GM12875 (cell line): Measurements from ENCODE around the gene CDC26.

ENCODE experiments used
- H3K4me3 ChIP-seq: one replicate; pipeline ENCODE4 v1.5.1; 2011; ENCODE audit warnings: low read depth, low read length, control low read depth
- TF ChIP-seq, protein P1 (sequence below): IDR thresholded peaks from 2 replicates; pipeline ENCODE4 v1.5.1; 2011; ENCODE audit warnings: low read depth, mild to moderate bottlenecking, control low read depth, inconsistent platforms, low read length, moderate library complexity, borderline replicate concordance; ENCODE audit not compliant: insufficient read depth

The CDC26 gene

DNA sequence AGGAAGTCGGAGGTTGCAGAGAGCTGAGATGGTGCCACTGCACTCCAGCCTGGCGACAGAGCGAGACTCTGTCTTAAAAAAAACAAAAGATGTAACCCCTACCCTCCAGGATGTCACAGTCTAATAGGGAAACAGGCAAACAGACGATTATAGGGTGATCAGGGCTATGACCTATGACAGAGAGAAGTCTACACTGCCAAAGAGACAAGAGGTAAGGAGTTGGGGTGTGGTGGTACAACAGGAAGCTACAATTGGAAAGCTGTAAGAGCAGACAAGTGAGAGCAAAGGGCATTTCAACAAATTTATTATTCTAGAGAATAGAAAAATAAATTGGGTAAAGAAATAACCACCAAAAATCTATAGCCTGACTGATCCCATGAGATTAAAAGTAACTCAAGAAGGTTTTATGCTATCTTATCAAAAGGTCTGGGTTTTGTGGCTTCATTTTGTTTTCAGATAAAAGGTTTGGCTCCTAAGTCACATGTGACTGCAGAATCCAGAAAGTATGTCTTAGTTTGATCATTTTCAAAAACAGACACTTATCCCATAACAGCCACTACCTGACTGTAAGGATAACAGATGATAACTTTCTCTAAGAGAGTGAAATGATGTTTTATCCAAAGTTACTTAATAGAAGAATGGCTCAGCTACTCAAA lies 7.3 kb downstream of the CDC26 start:
- no peak overlapping the region for H3K4me3 ChIP-seq

DNA sequence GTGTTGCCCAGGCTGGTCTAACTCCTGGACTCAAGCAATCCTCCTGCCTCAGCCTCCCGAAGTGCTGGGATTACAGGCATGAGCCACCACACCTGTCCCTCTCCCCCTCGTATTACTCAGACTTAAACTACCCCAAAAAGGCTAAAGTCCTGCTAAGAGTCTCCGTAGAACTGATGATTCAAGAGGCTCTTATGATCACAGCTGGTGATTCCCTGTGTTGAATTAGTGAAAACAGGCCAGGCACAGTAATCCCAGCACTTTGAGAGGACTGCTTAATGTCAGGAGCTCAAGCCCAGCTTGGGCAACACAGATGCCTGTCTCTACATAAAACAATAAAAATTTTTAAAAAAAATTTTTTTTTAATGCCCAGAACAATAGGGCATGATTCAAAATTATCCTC lies 9.2 kb downstream of the CDC26 start:
- H3K4me3 ChIP-seq: no peak overlapping the region
- TF ChIP-seq, protein P1, sequence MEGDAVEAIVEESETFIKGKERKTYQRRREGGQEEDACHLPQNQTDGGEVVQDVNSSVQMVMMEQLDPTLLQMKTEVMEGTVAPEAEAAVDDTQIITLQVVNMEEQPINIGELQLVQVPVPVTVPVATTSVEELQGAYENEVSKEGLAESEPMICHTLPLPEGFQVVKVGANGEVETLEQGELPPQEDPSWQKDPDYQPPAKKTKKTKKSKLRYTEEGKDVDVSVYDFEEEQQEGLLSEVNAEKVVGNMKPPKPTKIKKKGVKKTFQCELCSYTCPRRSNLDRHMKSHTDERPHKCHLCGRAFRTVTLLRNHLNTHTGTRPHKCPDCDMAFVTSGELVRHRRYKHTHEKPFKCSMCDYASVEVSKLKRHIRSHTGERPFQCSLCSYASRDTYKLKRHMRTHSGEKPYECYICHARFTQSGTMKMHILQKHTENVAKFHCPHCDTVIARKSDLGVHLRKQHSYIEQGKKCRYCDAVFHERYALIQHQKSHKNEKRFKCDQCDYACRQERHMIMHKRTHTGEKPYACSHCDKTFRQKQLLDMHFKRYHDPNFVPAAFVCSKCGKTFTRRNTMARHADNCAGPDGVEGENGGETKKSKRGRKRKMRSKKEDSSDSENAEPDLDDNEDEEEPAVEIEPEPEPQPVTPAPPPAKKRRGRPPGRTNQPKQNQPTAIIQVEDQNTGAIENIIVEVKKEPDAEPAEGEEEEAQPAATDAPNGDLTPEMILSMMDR: no peak

More for the DNA sequence above, 7.3 kb downstream of the CDC26 start:
- TF ChIP-seq, protein P1: no peak

DNA sequence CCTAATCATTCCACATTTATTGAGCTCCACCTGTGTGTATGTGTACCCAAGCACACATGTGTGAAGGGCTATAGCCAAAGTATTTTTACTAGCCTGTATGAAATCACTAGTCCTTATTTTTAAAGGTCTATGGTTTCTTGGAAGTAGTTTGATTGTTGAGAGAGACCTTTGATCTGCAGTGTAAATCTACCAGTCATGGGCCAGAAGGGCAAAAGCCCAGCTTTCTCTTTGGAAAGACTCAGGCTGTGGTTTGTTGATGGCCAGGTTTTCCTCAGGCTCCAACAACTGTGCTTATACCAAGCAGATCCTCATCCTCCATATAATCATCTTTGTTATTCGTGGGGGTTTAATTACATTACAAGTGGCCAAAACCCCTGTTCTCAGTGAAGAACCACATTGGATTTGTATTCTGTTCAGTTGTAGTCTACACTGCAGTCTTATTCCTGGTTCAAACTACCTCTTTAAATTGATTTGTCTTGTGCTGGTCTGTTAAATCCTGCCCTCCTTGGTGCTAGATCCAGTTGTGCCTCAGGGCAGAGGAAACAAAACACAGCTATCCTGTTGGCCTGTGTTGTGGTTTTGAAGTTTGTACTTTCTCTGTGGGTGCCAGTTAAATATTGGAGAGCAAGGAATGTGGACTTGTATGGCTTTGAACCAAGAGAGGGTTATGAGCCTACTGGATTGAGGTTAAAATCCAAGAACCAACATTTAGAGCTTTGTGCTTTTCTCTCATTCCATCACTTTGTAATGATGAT lies 13.3 kb downstream of the CDC26 start:
- no peak overlapping the region for H3K4me3 ChIP-seq
- TF ChIP-seq, protein P1: no peak

DNA sequence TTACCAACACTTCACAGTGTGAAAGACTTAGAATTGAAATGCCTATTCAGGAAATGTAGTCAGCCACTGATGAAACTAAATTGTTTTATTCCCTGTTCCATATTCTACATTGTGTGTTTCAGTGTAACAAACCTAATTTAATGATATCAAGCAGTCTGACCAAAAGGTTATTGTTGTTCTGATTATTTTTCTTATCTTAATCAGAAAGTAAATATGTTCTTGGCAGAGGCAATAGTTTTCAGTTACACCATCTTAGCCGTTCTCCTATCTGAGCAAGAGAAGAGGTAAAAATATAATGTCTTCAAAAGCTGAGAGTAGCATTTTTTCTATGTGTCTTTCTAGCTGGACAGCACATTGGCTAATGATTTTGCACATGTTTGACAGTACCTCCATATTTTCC lies 17.1 kb downstream of the CDC26 start:
- TF ChIP-seq, protein P1: no peak
- H3K4me3 ChIP-seq: no peak overlapping the region

DNA sequence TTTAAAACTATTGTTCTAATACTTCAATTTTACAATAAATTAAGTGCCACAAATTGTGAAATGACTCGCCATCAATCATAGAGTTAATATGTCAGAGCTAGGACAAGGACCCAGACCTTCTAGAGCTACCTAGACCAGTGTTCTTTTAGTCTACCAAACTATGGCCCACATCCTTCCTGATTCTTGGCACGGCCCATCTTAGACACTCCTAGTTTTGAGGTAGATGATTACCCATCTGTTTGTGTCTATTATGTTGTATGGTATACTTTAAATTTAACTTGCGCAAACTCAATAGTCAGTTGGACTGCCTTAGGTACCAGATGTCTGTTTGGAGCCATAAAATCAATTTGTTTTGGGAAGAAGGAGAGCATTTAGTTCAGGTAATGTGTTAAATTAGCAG lies 17.5 kb downstream of the CDC26 start:
- no peak overlapping the region for H3K4me3 ChIP-seq
- TF ChIP-seq, protein P1: no peak

DNA sequence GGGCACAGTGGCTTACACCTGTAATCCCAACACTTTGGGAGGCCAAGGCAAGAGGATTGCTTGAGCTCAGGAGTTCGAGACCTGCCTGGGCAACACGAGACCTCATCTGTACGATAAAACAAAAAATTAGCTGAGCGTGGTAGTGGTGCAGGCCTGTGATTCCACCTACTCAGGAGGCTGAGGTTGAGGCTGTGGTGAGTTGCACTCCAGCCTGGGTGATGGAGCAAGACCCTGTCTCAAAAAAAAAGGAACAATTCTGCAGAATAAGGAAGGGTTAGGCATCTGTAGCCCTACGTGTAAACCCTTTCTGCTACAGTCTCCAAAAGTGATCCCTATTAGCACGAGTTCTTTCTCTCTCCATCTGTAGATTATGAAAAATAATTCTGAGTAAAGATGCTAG lies 19.9 kb downstream of the CDC26 start:
- no peak overlapping the region for H3K4me3 ChIP-seq
- TF ChIP-seq, protein P1: no peak

DNA sequence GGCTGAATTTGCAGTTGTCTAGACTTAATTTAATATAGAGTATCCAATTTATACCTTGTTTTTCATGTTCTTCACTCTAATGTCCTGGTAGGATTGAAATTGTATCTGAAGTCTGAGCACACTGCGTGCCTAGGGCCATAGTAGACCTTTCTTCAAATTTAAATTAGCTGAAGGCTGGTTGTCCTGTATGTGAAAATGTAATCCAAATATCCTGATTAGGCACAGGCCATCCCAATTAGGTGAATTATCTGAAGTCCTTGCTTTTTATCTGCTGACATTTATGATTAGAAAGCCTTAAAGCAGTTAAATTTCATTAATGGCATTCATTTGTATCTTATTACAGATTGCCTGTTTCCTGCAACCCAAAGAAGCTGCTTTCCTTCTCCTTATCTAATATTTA lies 20.4 kb downstream of the CDC26 start:
- H3K4me3 ChIP-seq: no peak overlapping the region
- TF ChIP-seq, protein P1: no peak
